Lung (tissue), 12 donors: Measurements from ENCODE around the gene GNG13. TPM values are rescaled to one million over a fixed set of nuclear protein-coding genes. Genes with fewer than 3 reads are reported as not detected.

Experiments
- ATAC-seq: fragments of 200-7000 bp; cut with Tn5 transposase; one replicate; pipeline ENCODE4 v1.9.1; 2020; ENCODE audit warnings: moderate number of reproducible peaks; ENCODE audit not compliant: insufficient read depth, low FRiP score
- DNase-seq, 3 donors: peaks; one replicate each; pipeline ENCODE4 v3.0.0-alpha.2; 2013 to 2017
- H3K27ac ChIP-seq, 2 donors: one replicate each; pipeline ENCODE4 v1.5.1; 2013; ENCODE audit warnings: mild to moderate bottlenecking in 2 of 2, moderate library complexity in 2 of 2, control low read depth in 1 of 2, inconsistent platforms in 1 of 2, low read depth in 1 of 2, low read length in 1 of 2
- H3K27me3 ChIP-seq, 3 donors: one replicate each; pipeline ENCODE4 v1.5.1; 2013; ENCODE audit warnings: low read length in 2 of 3; ENCODE audit not compliant: control insufficient read depth in 3 of 3, insufficient read depth in 3 of 3
- H3K36me3 ChIP-seq, 4 donors: one replicate each; pipeline ENCODE4 v1.5.1; 2013; ENCODE audit warnings: low read length in 4 of 4, mild to moderate bottlenecking in 1 of 4, moderate library complexity in 1 of 4; ENCODE audit not compliant: control insufficient read depth in 4 of 4, insufficient read depth in 4 of 4
- H3K4me1 ChIP-seq, 5 donors: one replicate each; pipeline ENCODE4 v1.5.1; 2013; ENCODE audit warnings: low read length in 5 of 5, mild to moderate bottlenecking in 2 of 5, moderate library complexity in 1 of 5; ENCODE audit not compliant: control insufficient read depth in 5 of 5, insufficient read depth in 5 of 5
- H3K4me3 ChIP-seq: one replicate; pipeline ENCODE4 v1.5.1; 2013; ENCODE audit warnings: mild to moderate bottlenecking, control low read depth, moderate library complexity
- H3K9ac ChIP-seq, 2 donors: one replicate each; pipeline ENCODE4 v1.5.1; 2013; ENCODE audit warnings: low read length in 2 of 2, control low read depth in 1 of 2; ENCODE audit not compliant: insufficient read depth in 1 of 2
- H3K9me3 ChIP-seq, 4 donors: one replicate each; pipeline ENCODE4 v1.5.1; 2013; ENCODE audit warnings: low read length in 3 of 4, mild to moderate bottlenecking in 1 of 4, moderate library complexity in 1 of 4; ENCODE audit not compliant: control insufficient read depth in 4 of 4, insufficient read depth in 3 of 4
- CTCF ChIP-seq: IDR thresholded peaks from 2 replicates; pipeline ENCODE4 v1.5.1; 2012; ENCODE audit warnings: mild to moderate bottlenecking; ENCODE audit errors: control extremely low read depth, extremely low read depth
- WGBS, 2 donors: extraction: QIAGEN DNeasy Blood & Tissue Kit; methylation state at CpG; one replicate each; pipeline ENCODE4 v1.1.7; 2013; 5-methylcytosine and 5-hydroxymethylcytosine counted together
- polyA plus RNA-seq, 2 donors: library from polyadenylated mRNA; stranded (reverse); fragments of 200-250 nt; gene quantifications; one replicate each; pipeline ENCODE4 v1.2.1, GENCODE V29; 2013
- total RNA-seq, 2 donors: library from RNA; depleted of rRNA in 1 of 2; stranded (reverse); fragments of >200 nt in 1 of 2; gene quantifications; one replicate each; pipeline ENCODE4 v1.2.1, GENCODE V29; 2014 to 2021
- donor health status: control.
- donor health status: control.
- donor health status: Bipolar disorder and iron deficiency.
- donor health status: healthy.
- donor health status: DM: yes; HTN: yes; CAD: no.

Gene GNG13
- total and polyA plus RNA-seq, 4 donors: not detected

GRCh38 chr16:779561-779960, 21.0 kb downstream of the GNG13 start:
- H3K27me3 ChIP-seq: peaks cover 0 to 5% (median 0%) of the 10 kb centered on the region in 3 donors
- ATAC-seq (no peak), DNase-seq (no peak)
- no peak for TF ChIP-seq CTCF
- WGBS, 2 donors: 73 to 88% methylated on average over 13 of the region's 13 CpGs
- H3K4me3 ChIP-seq: no peak overlapping the region
- H3K4me1 ChIP-seq: peaks cover 0 to 5% (median 0%) of the 10 kb centered on the region in 5 donors
- H3K9ac ChIP-seq: no peak overlapping the region
- H3K27ac ChIP-seq: no peak overlapping the region
- peaks cover 0 to 2% (median 0%) of the 10 kb centered on the region in 4 donors for H3K9me3 ChIP-seq
- H3K36me3 ChIP-seq: no peaks in the 10 kb centered on the region

GRCh38 chr16:778909-779527, 21.5 kb downstream of the GNG13 start:
- no peak for DNase-seq
- Histone ChIP-seq H3K4me1 (peaks cover 0 to 5% (median 0%) of the 10 kb centered on the region in 5 donors), H3K9ac (no peak overlapping the region), H3K4me3 (no peak overlapping the region), H3K27me3 (peaks cover 0 to 5% (median 0%) of the 10 kb centered on the region in 3 donors), H3K27ac (no peak overlapping the region), H3K9me3 (peaks cover 0 to 2% (median 0%) of the 10 kb centered on the region in 4 donors), H3K36me3 (no peaks in the 10 kb centered on the region)
- 79 to 87% methylated on average over 6 of the region's 6 CpGs for WGBS, 2 donors
- TF ChIP-seq CTCF: no peak
- no peak for ATAC-seq

GRCh38 chr16:778447-778846, 22.1 kb downstream of the GNG13 start:
- no peak overlapping the region for H3K9ac ChIP-seq
- H3K27me3 ChIP-seq: peaks cover 0 to 5% (median 0%) of the 10 kb centered on the region in 3 donors
- H3K4me3 ChIP-seq: no peak overlapping the region
- no peaks in the 10 kb centered on the region for H3K36me3 ChIP-seq
- H3K27ac ChIP-seq: no peak overlapping the region
- peaks cover 0 to 2% (median 0%) of the 10 kb centered on the region in 4 donors for H3K9me3 ChIP-seq
- WGBS, 2 donors: 76 to 84% methylated on average over 11 of the region's 11 CpGs
- H3K4me1 ChIP-seq: peaks cover 0 to 2% (median 0%) of the 10 kb centered on the region in 5 donors
- DNase-seq (no peak), ATAC-seq (no peak)
- TF ChIP-seq CTCF: no peak
